Tibial artery (tissue), 4 donors: ENCODE data around the gene LGI4.
A peak's percentile ranks its signal among the peaks of the same experiment; 100 is the strongest.

Experiments
- DNase-seq, 2 donors: peaks; one replicate each; pipeline ENCODE4 v3.0.0-alpha.2; 2019
- H3K27ac ChIP-seq, 2 donors: fragments of 200-600 bp; sonication (generic) in 1 of 2; 1 replicate in 1 of 2; 2 replicates in 1 of 2; pipeline ENCODE4 v1.5.1; 2018 to 2019; ENCODE audit warnings: mild to moderate bottlenecking in 1 of 2
- H3K27me3 ChIP-seq, 2 donors: fragments of 200-600 bp; sonication (generic) in 1 of 2; one replicate each; pipeline versions ENCODE4 v1.5.1 to v1.6.0; 2016 to 2019
- H3K36me3 ChIP-seq, 3 donors: fragments of 200-600 bp; sonication (generic) in 2 of 3; one replicate each; pipeline ENCODE4 v1.5.1; 2016 to 2019; ENCODE audit warnings: mild to moderate bottlenecking in 2 of 3
- H3K4me1 ChIP-seq, 4 donors: fragments of 200-600 bp; sonication (generic) in 2 of 4; 1 replicate in 3 of 4; 2 replicates in 1 of 4; pipeline ENCODE4 v1.5.1; 2016 to 2019
- H3K4me3 ChIP-seq, 2 donors: fragments of 200-600 bp; sonication (generic) in 1 of 2; 1 replicate in 1 of 2; 2 replicates in 1 of 2; pipeline ENCODE4 v1.5.1; 2018 to 2019; ENCODE audit warnings: mild to moderate bottlenecking in 2 of 2
- H3K9me3 ChIP-seq, 3 donors: fragments of 200-600 bp; sonication (generic) in 1 of 3; one replicate each; pipeline ENCODE4 v1.5.1; 2016 to 2019
- CTCF ChIP-seq, 2 experiments: fragments of 200-600 bp in 1 of 2; fragments of 450-650 bp in 1 of 2; IDR thresholded peaks; one replicate each; pipeline ENCODE4 v1.5.1; 2017 to 2019; ENCODE audit warnings: antibody characterized with exemption in 2 of 2, mild to moderate bottlenecking in 1 of 2, moderate library complexity in 1 of 2
- intact Hi-C: fragments of 100-400 bp; cut with DNase I; formaldehyde crosslinking; loops from one replicate; pipeline ENCODE4 v1.15.0; 2023; ENCODE audit warnings: low total_unique reads

The LGI4 gene

GRCh38 chr19:35169221-35169995, 34.5 kb upstream of the LGI4 start:
- TF ChIP-seq CTCF (IDR thresholded peaks at IDR 0.05), result no peak
- DNase-seq, result no peak
- Histone ChIP-seq H3K4me1 (no peaks in the 10 kb centered on the region), H3K36me3 (peaks cover 17 to 30% (median 29%) of the 10 kb centered on the region in 3 donors), H3K4me3 (no peak overlapping the region), H3K27me3 (no peaks in the 10 kb centered on the region), H3K9me3 (peaks cover 0 to 18% (median 12%) of the 10 kb centered on the region in 3 donors), H3K27ac (no peak overlapping the region)
- intact Hi-C loops, result no loop called here

GRCh38 chr19:35168196-35168595, 33.3 kb upstream of the LGI4 start:
- peaks cover 26 to 41% (median 37%) of the 10 kb centered on the region in 3 donors for H3K36me3 ChIP-seq

GRCh38 chr19:35167251-35168119, 32.6 kb upstream of the LGI4 start:
- H3K9me3 ChIP-seq, result peaks cover 0 to 23% (median 20%) of the 10 kb centered on the region in 3 donors
- H3K27ac ChIP-seq, result no peak overlapping the region
- intact Hi-C loops, result no loop called here
- peak in 1 of 2 donors; percentile 7 for DNase-seq
- no peak for TF ChIP-seq CTCF (IDR thresholded peaks at IDR 0.05)
- no peaks in the 10 kb centered on the region for H3K27me3 ChIP-seq
- no peaks in the 10 kb centered on the region for H3K4me1 ChIP-seq
- no peak overlapping the region for H3K4me3 ChIP-seq
- H3K36me3 ChIP-seq, result peaks cover 26 to 48% (median 43%) of the 10 kb centered on the region in 3 donors

More at GRCh38 chr19:35168196-35168595, 33.3 kb upstream of the LGI4 start:
- TF ChIP-seq CTCF (IDR thresholded peaks at IDR 0.05), result no peak
- no peak overlapping the region for H3K27ac ChIP-seq
- H3K27me3 ChIP-seq, result no peaks in the 10 kb centered on the region
- no peaks in the 10 kb centered on the region for H3K4me1 ChIP-seq
- intact Hi-C loops, result no loop called here
- H3K9me3 ChIP-seq, result peaks cover 0 to 23% (median 20%) of the 10 kb centered on the region in 3 donors
- peak in 1 of 2 donors; percentile 12 for DNase-seq
- no peak overlapping the region for H3K4me3 ChIP-seq

- Histone ChIP-seq H3K27me3 (no peaks in the 10 kb centered on the region), H3K9me3 (peaks cover 0 to 30% (median 23%) of the 10 kb centered on the region in 3 donors), H3K36me3 (peaks cover 26 to 59% (median 54%) of the 10 kb centered on the region in 3 donors), H3K4me3 (no peak overlapping the region), H3K4me1 (no peaks in the 10 kb centered on the region), H3K27ac (no peak overlapping the region)
- DNase-seq, result no peak
- no peak for TF ChIP-seq CTCF (IDR thresholded peaks at IDR 0.05)
- intact Hi-C loops, result no loop called here
These were observed 31.5 kb upstream of the LGI4 start for GRCh38 chr19:35166100-35167063.
